ENCODE data around the gene LINGO3.
A peak's percentile ranks its signal among the peaks of the same experiment; 100 is the strongest.

Gene LINGO3

GRCh38 chr19:2325281-2326046, 17.5 kb upstream of the LINGO3 start:
- no peak for DNase-seq

DNA sequence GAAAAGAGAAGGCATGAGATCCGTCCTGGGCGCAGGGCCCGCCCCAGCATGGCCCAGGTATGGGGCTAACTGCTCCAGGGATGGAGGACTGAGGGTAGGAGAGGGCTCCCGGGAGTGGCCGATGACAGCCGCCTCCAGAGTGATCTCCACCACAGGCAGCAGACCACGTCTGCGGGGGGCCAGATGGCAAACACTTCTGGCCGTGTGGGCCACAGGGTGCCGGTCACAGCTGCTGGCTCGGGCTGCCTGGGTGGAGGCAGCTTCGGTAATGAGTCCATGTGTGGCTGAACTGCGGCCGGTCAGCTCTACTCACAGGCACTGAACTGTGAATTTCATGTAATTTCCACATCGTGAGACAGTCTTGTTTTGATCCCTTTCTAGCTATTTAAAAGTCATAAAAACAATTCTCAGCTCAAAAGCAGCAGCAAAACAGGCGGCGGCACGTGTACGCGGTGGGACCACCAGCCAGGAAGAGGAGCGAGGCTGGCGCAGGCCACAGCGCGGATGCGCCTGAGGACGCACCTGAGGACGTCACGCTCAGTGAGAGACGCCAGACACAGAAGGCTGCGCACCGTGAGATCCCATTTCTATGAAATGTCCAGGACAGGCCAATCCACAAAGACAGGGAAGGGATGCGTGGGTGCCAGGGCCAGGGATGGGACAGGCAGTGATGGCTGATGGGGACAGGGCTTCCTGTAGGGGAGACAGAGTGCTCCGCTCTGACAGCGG, 16.4 kb upstream of the LINGO3 start:
- no peak for DNase-seq

DNA sequence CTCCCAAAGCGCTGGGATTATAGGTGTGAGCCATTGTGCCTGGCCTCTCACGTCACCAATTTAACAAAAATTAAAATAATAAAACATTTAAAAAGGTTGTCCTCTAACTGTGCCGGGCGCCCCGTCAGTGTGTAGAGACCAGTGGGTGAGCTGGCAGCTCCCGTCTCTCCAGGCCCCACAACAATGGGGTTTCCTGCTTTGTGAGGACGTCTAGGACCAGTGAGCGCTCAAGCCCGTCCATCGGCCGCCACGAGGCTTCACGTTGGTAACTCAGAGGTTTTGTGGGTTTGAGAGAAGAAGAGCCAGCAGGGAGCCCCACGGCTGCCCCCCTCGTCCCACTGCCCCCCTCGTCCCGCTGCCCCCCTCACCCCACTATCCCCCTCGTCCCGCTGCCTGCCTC, 15.8 kb upstream of the LINGO3 start:
- DNase-seq = no peak

DNA sequence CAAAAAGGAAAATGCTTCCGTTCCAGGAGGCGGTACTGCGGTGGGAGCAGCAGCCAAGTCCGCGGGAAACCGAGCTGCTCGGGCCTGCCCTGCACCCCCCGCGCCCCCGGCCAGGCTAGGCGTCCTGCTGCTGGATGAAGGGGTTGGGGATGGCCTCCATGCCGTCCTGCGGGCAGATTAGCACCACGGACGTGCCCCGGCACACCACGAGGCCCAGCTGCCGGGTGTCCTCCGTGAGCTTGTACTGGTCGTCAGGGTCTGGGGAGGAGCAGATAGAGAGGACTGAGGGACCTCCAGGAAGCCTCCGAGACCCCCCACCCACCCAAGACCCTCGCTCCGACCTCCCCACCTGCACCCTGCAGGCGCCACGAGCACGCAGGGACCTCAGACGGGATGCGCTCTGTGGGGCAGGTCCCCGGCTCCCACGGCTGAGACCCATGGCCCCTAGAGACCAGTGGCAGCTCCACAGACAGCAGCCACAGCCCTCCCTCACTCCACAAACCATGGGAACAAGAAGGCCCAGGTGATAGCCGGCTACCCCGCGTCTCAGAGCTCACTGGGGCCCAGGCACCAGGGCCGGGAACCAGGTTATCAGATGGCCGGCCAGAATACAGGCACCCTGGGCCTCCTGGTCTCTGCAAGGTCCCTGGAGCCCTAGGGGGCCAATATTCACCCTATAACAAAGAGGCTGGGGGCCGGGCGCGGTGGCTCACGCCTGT, 13.8 kb upstream of the LINGO3 start:
- DNase-seq = no peak

DNA sequence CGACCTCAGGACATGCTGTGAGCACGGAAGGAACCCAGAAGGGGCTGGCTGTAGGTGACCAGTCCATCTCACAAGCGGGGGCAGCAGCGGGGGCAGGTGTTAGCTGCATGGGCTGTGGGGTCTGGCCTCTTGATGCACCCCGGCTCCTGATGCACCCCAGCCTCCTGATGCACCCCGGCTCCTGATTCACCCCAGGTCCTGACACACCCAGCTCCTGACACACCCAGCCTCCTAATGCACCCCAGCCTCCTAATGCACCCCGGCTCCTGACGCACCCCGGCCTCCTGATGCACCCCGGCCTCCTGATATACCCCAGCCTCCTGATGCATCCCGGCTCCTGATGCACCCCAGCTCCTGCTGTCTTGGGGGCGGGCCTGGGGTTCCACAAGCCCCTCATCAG, 13.0 kb upstream of the LINGO3 start:
- no peak for DNase-seq

DNA sequence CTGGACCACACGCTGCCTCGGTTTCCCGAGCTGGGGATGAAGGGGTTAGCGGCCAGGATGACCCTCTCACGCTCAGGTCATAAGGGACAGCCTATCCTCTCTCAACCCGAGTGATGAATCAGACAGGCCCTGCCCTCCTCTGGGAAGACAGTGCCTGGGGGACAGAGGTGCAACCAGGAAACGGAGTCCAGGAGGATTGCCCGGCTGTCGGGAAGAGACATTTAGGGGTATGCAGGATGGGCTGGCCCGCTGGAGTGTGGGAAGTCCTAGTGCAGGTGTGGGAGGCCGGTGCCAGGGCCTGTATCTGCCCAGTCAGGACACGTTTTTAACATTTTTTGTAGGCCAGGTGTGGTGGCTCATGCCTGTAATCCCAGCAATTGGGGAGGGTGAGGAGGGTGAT, 12.1 kb upstream of the LINGO3 start:
- DNase-seq = no peak

- no peak for DNase-seq
Observed at GRCh38 chr19:2319551-2319950, 11.6 kb upstream of the LINGO3 start.

DNA sequence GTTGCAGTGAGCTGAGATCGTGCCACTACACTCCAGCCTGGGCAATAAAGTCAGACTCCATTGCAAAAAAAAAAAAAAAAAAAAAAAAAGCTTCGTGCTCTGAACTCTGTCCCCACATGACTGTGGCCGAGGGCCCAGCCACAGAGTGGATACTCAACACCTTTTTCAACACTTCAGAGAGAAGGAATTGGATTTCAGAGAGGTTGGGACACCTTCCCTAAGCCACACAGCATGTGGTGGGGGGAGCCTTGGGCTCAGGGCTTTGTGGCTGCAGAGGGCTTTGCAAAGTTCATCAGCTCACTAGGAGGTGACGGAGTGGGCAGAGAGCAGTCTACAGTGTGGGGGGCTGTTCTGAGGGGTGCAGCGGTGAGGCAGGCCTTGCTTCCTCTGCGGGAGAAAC, 11.0 kb upstream of the LINGO3 start:
- no peak for DNase-seq

DNA sequence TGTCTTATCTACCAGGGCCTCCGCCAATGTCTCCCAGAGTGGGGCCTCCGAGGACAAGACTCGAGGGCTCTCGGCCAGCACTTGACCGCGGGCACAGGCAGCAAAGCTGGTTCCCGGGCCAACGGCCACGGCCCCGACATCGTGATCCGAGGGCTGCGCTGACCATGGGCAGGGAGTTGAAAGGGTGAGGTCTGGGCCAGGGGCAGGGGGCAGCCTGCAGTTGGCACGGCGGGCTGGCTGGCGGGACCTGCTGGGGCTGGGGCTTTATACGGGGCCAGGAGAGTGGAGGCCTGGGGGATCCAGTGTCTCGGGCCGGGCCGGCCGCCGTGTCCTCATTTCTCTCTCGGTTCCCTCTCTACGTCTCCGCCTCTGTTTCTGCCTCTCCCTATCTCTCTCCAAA, 9.8 kb upstream of the LINGO3 start:
- no peak for DNase-seq

GRCh38 chr19:2317300-2317699, 9.3 kb upstream of the LINGO3 start:
- no peak for DNase-seq

GRCh38 chr19:2315818-2316353, 7.9 kb upstream of the LINGO3 start:
- DNase-seq = peak; percentile 43

GRCh38 chr19:2315121-2315817, 7.3 kb upstream of the LINGO3 start:
- no peak for DNase-seq

- DNase-seq = no peak
Observed at GRCh38 chr19:2312820-2313501, 5.0 kb upstream of the LINGO3 start.

DNA sequence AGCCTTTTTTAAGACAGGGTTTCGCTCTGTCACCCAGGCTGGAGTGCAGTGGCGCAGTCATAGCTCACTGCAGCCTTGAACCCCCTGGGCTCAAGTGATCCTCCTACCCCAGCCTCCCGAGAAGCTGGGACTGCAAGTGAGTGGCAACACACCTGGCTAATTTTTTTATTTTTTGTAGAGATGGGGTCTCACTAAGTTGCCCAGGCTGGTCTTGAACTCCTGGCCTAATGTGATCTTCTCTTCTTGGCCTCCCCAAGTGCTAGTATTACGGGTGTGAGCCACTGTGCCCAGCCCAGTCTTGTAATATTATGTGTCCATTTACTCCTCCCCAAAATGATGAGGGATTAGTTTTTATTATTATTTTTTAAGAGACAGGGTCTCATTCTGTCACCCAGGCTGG, 3.1 kb upstream of the LINGO3 start:
- no peak for DNase-seq

GRCh38 chr19:2309734-2310362, 1.9 kb upstream of the LINGO3 start:
- no peak for DNase-seq

- no peak for DNase-seq
Observed at GRCh38 chr19:2307518-2308012, 389 bp downstream of the LINGO3 start.

- no peak for DNase-seq
Observed at GRCh38 chr19:2306971-2307370, 983 bp downstream of the LINGO3 start.

DNA sequence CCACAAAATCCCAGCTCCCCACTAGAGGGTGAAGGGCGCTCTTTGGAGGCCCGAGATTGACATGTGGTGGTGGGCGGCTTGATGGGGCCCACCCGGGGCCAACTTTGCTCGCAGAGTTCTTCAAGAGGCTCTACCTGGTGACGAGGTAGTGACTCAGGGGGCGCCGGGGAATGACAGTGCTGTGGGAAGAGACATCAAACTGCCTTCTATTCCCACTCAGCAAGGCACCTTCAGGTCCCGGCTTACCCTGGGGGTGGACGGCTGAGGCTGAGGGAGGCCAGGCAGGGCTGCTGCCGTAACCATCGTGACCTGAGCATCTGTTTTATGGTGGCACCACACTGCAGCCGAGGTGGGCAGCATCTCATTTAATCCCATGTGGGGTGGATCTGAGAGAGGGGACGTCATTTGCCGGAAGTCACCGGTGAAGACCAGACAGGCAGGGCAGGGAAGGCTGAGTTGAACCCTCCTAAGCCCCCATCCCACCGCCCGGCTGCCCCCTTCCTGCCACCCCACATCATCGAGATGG, 1.6 kb downstream of the LINGO3 start:
- DNase-seq = no peak

GRCh38 chr19:2305452-2306280, 2.3 kb downstream of the LINGO3 start:
- no peak for DNase-seq

GRCh38 chr19:2303211-2303798, 4.6 kb downstream of the LINGO3 start:
- no peak for DNase-seq

Measured in CD4-positive, alpha-beta T cell treated with Interleukin-10 for 1 hour (primary cell).